C4-2B (cell line): ENCODE measurements around the gene SSBP2.

Experiments
- CTCF ChIP-seq: fragments of 450-650 bp; conservative IDR thresholded peaks from 2 replicates; pipeline ENCODE4 v1.5.1; 2017; ENCODE audit warnings: mild to moderate bottlenecking
- ZFX ChIP-seq: fragments of 450-650 bp; IDR thresholded peaks from 2 replicates; pipeline ENCODE4 v1.6.1; 2017

- no peak for TF ChIP-seq CTCF
- TF ChIP-seq ZFX: no peak
Measured at GRCh38 chr5:81757404-81757803, 6.5 kb upstream of the SSBP2 start.
